GM23338 (cell line): ENCODE measurements around the gene RAB4A. TPM values are rescaled to one million over a fixed set of nuclear protein-coding genes. Genes with fewer than 3 reads are reported as not detected.

Experiments
- ATAC-seq: fragments of 200-7000 bp; cut with Tn5 transposase; 3 replicates; pipeline ENCODE4 v1.9.1; 2020
- DNase-seq: peaks from one replicate; pipeline ENCODE4 v3.0.0-alpha.2; 2015; ENCODE audit warnings: low spot score
- H2AFZ ChIP-seq: fragments of 200-600 bp; sonication (generic); 2 replicates; pipeline ENCODE4 v1.8.0; 2016; ENCODE audit warnings: antibody characterized with exemption, mild to moderate bottlenecking, moderate library complexity
- H3F3A ChIP-seq: fragments of 200-600 bp; sonication (generic); replicated peaks from 2 replicates; pipeline ENCODE4 v1.8.0; 2017; ENCODE audit warnings: antibody characterized with exemption, mixed run types, low read depth
- H3K27ac ChIP-seq: fragments of 200-600 bp; sonication (generic); 2 replicates; pipeline ENCODE4 v1.6.1; 2016; ENCODE audit warnings: low read depth
- H3K27me3 ChIP-seq: fragments of 200-600 bp; sonication (generic); 2 replicates; pipeline ENCODE4 v1.8.0; 2016; ENCODE audit warnings: mild to moderate bottlenecking, mixed run types, moderate library complexity; ENCODE audit not compliant: insufficient read depth
- H3K36me3 ChIP-seq: fragments of 200-600 bp; sonication (generic); 2 replicates; pipeline ENCODE4 v1.8.0; 2016; ENCODE audit warnings: mild to moderate bottlenecking; ENCODE audit not compliant: insufficient read depth
- H3K4me1 ChIP-seq: fragments of 200-600 bp; sonication (generic); 2 replicates; pipeline ENCODE4 v1.8.0; 2016; ENCODE audit warnings: mild to moderate bottlenecking, moderate library complexity; ENCODE audit not compliant: insufficient read depth
- H3K4me2 ChIP-seq: fragments of 200-600 bp; sonication (generic); 2 replicates; pipeline ENCODE4 v1.7.1; 2017; ENCODE audit warnings: mixed run types
- H3K4me3 ChIP-seq: fragments of 200-600 bp; sonication (generic); 2 replicates; pipeline ENCODE4 v1.6.1; 2016; ENCODE audit warnings: mixed run types
- H3K79me2 ChIP-seq: fragments of 200-600 bp; sonication (generic); replicated peaks from 2 replicates; pipeline ENCODE4 v1.8.0; 2017; ENCODE audit warnings: mild to moderate bottlenecking; ENCODE audit not compliant: insufficient read depth
- H3K9me2 ChIP-seq: fragments of 200-600 bp; sonication (generic); 2 replicates; pipeline ENCODE4 v1.8.0; 2017; ENCODE audit not compliant: insufficient read depth
- H4K20me1 ChIP-seq: fragments of 200-600 bp; sonication (generic); replicated peaks from 2 replicates; pipeline ENCODE4 v1.8.0; 2017; ENCODE audit warnings: mild to moderate bottlenecking; ENCODE audit not compliant: insufficient read depth
- H3K27ac Mint-ChIP-seq: 2 replicates; pipeline ENCODE4 v1.8.0; 2020; ENCODE audit warnings: inconsistent platforms, mild to moderate bottlenecking, moderate library complexity, mixed read lengths
- H3K27me3 Mint-ChIP-seq: 3 replicates; pipeline ENCODE4 v1.8.0; 2022; ENCODE audit warnings: low read depth, mild to moderate bottlenecking, moderate library complexity, mixed read lengths, inconsistent platforms; ENCODE audit not compliant: insufficient read depth, poor library complexity
- H3K36me3 Mint-ChIP-seq: 3 replicates; pipeline ENCODE4 v1.8.0; 2021; ENCODE audit warnings: low read depth, mild to moderate bottlenecking, inconsistent platforms, moderate library complexity, mixed read lengths
- H3K4me1 Mint-ChIP-seq: 3 replicates; pipeline ENCODE4 v1.8.0; 2020; ENCODE audit warnings: mild to moderate bottlenecking, inconsistent platforms, mixed read lengths
- H3K4me3 Mint-ChIP-seq: 3 replicates; pipeline ENCODE4 v1.8.0; 2021; ENCODE audit warnings: moderate library complexity, mild to moderate bottlenecking, inconsistent platforms, mixed read lengths
- H3K9me3 Mint-ChIP-seq: 3 replicates; pipeline ENCODE4 v1.8.0; 2020; ENCODE audit warnings: moderate library complexity, mild to moderate bottlenecking, inconsistent platforms, mixed read lengths
- CREB1 ChIP-seq: fragments of 250-450 bp; sonication (Bioruptor Pico); IDR thresholded peaks from 2 replicates; pipeline ENCODE4 v1.5.0; 2020; ENCODE audit warnings: low read depth, mild to moderate bottlenecking, moderate library complexity
- CTCF ChIP-seq, 2 experiments: fragments of 200-600 bp in 1 of 2; sonication (generic) in 1 of 2; conservative IDR thresholded peaks; 2 replicates each; pipeline versions ENCODE4 v1.5.1 to v1.6.1; 2016 to 2017; ENCODE audit warnings: antibody characterized with exemption in 2 of 2, low read depth in 2 of 2, mild to moderate bottlenecking in 2 of 2, moderate library complexity in 1 of 2
- ETS1 ChIP-seq: IDR thresholded peaks from 2 replicates; pipeline ENCODE4 v1.6.1; 2016; ENCODE audit warnings: antibody characterized with exemption
- EZH2 ChIP-seq: fragments of 200-600 bp; sonication (generic); IDR thresholded peaks from one replicate; pipeline ENCODE4 v1.8.0; 2017; ENCODE audit warnings: antibody characterized with exemption, mild to moderate bottlenecking, low read depth; ENCODE audit not compliant: unreplicated experiment
- EZH2phosphoT487 ChIP-seq: fragments of 200-600 bp; sonication (generic); IDR thresholded peaks from one replicate; pipeline ENCODE4 v1.8.1; 2018; ENCODE audit warnings: antibody characterized with exemption; ENCODE audit not compliant: unreplicated experiment
- JUNB ChIP-seq: IDR thresholded peaks from one replicate; pipeline ENCODE4 v1.6.1; 2016; ENCODE audit warnings: antibody characterized with exemption; ENCODE audit not compliant: unreplicated experiment
- NANOG ChIP-seq: IDR thresholded peaks from 2 replicates; pipeline ENCODE4 v1.6.1; 2016; ENCODE audit warnings: antibody characterized with exemption, borderline replicate concordance
- POLR2AphosphoS5 ChIP-seq: IDR thresholded peaks from 2 replicates; pipeline ENCODE4 v1.6.1; 2016; ENCODE audit warnings: antibody characterized with exemption, low read depth
- REST ChIP-seq: IDR thresholded peaks from one replicate; pipeline ENCODE4 v1.6.1; 2018; ENCODE audit warnings: antibody characterized with exemption; ENCODE audit not compliant: unreplicated experiment
- STAT1 ChIP-seq: IDR thresholded peaks from one replicate; pipeline ENCODE4 v1.6.1; 2016; ENCODE audit warnings: antibody characterized with exemption; ENCODE audit not compliant: unreplicated experiment
- ZNF114 ChIP-seq: fragments of 250-450 bp; sonication (Bioruptor Pico); IDR thresholded peaks from 2 replicates; pipeline ENCODE4 v1.5.0; 2020; ENCODE audit warnings: mild to moderate bottlenecking, moderate library complexity
- ZNF331 ChIP-seq: fragments of 250-450 bp; sonication (Bioruptor Pico); IDR thresholded peaks from 2 replicates; pipeline ENCODE4 v1.5.0; 2020; ENCODE audit warnings: low read depth, mild to moderate bottlenecking, moderate library complexity
- ZNF462 ChIP-seq: fragments of 250-450 bp; sonication (Bioruptor Pico); IDR thresholded peaks from 2 replicates; pipeline ENCODE4 v1.5.0; 2020; ENCODE audit warnings: mild to moderate bottlenecking, moderate library complexity
- polyA plus RNA-seq: library from polyadenylated mRNA; unstranded; fragments of >200 nt; fragmentation: Nextera tagmentation; extraction: Ambion mirVana; gene quantifications from 2 replicates; pipeline ENCODE4 v1.2.1, GENCODE V29; 2016
- total RNA-seq: library from RNA; depleted of rRNA; stranded (reverse); fragments of >200 nt; shearing (Covaris generic); gene quantifications from 2 replicates; pipeline ENCODE4 v1.2.3, GENCODE V29; 2014

Gene RAB4A
- total and polyA plus RNA-seq, 2 experiments from 2014 or later, result 37.5 to 50.8 TPM

GRCh38 chr1:229237320-229237719 lies 33.6 kb upstream of the RAB4A start:
- no peaks in the 10 kb centered on the region for H3K27me3 ChIP-seq
- no peaks in the 10 kb centered on the region for H4K20me1 ChIP-seq
- H3K36me3 ChIP-seq, result no peaks in the 10 kb centered on the region
- Mint-ChIP-seq H3K4me3 (no peak overlapping the region), H3K27ac (no peak overlapping the region), H3K36me3 (peaks cover 3% of the 10 kb centered on the region; the same call in 2 of the 3 replicates), H3K27me3 (peaks cover 2% of the 10 kb centered on the region), H3K4me1 (peaks cover 31% of the 10 kb centered on the region), H3K9me3 (peaks cover 7% of the 10 kb centered on the region)
- TF ChIP-seq CTCF (conservative IDR thresholded peaks at IDR 0.05; ENCODE audit: low read depth in 2 of 2), result no peak
- no peak for TF ChIP-seq NANOG
- TF ChIP-seq CREB1, result no peak
- no peak for TF ChIP-seq ETS1
- no peak for TF ChIP-seq POLR2AphosphoS5
- TF ChIP-seq EZH2phosphoT487, result no peak
- no peak for TF ChIP-seq STAT1
- no peak for TF ChIP-seq ZNF331 (CRISPR knock-in tag)
- no peak for TF ChIP-seq EZH2
- no peak for TF ChIP-seq REST
- TF ChIP-seq JUNB, result no peak
- no peak for TF ChIP-seq ZNF114 (CRISPR knock-in tag)
- no peak for TF ChIP-seq ZNF462 (CRISPR knock-in tag)
- H3K27ac ChIP-seq, result peak overlapping the region; percentile 53; the same call in 1 of the 2 replicates
- H3F3A ChIP-seq, result no peaks in the 10 kb centered on the region
- ATAC-seq (no peak; the same call in 2 of the 3 replicates), DNase-seq (no peak)
- peaks cover 3% of the 10 kb centered on the region; the same call in 1 of the 2 replicates for H3K9me2 ChIP-seq
- H3K4me3 ChIP-seq, result no peak overlapping the region
- no peaks in the 10 kb centered on the region for H3K79me2 ChIP-seq
- H2AFZ ChIP-seq, result no peak overlapping the region
- H3K4me2 ChIP-seq, result peak overlapping the region; percentile 22; the same call in 1 of the 2 replicates
- peaks cover 37% of the 10 kb centered on the region for H3K4me1 ChIP-seq
